HG03432 (cell line): ENCODE data around the gene C10orf143.
A peak's percentile ranks its signal among the peaks of the same experiment; 100 is the strongest.
"Not testable (repeated sequence)": the region's sequence is repeated elsewhere in the genome, so short reads cannot be mapped to it uniquely, and the experiment has no call there.

Source experiments
- ATAC-seq: cut with Tn5 transposase; IDR thresholded peaks from one replicate; pipeline ENCODE4 v1.9.1; 2021; ENCODE audit warnings: mild to moderate bottlenecking, moderate library complexity; ENCODE audit not compliant: unreplicated experiment

C10orf143 gene

GRCh38 chr10:130110246-130111112 is at the start of gene C10orf143:
Gene C10orf143, minus strand, starts transcription at chr10:130110830. Its CDS starts 58 bp downstream, at chr10:130110772.
- ATAC-seq = peak; percentile 87

- ATAC-seq = no peak
Measured at GRCh38 chr10:130159192-130159794, 48.7 kb upstream of the C10orf143 start.

GRCh38 chr10:130146042-130146441 is 35.4 kb upstream of the C10orf143 start:
- ATAC-seq = no peak

- ATAC-seq = peak; percentile 87
Measured at GRCh38 chr10:130141878-130142277, 31.2 kb upstream of the C10orf143 start.

- peak; percentile 24 for ATAC-seq
Measured at GRCh38 chr10:130141460-130141859, 30.8 kb upstream of the C10orf143 start.

GRCh38 chr10:130141038-130141437 is 30.4 kb upstream of the C10orf143 start:
- no peak for ATAC-seq

GRCh38 chr10:130140425-130140824 is 29.8 kb upstream of the C10orf143 start:
- peak; percentile 13 for ATAC-seq

GRCh38 chr10:130138479-130138866 is 27.8 kb upstream of the C10orf143 start:
- no peak for ATAC-seq

- no peak for ATAC-seq
Measured at GRCh38 chr10:130137659-130138478, 27.2 kb upstream of the C10orf143 start.

- no peak for ATAC-seq
Measured at GRCh38 chr10:130137090-130137448, 26.4 kb upstream of the C10orf143 start.

- peak; percentile 87 for ATAC-seq
Measured at GRCh38 chr10:130136226-130137089, 25.8 kb upstream of the C10orf143 start, which contains the start of gene GLRX3. Gene GLRX3, plus strand, starts transcription at chr10:130136391. Its CDS starts 30 bp downstream, at chr10:130136421.

- ATAC-seq = peak; percentile 26
Measured at GRCh38 chr10:130135676-130136225, 25.1 kb upstream of the C10orf143 start.

GRCh38 chr10:130128922-130129321 is 18.3 kb upstream of the C10orf143 start:
- ATAC-seq = no peak

- ATAC-seq = no peak
Measured at GRCh38 chr10:130128062-130128781, 17.6 kb upstream of the C10orf143 start.

GRCh38 chr10:130127364-130128061 is 16.9 kb upstream of the C10orf143 start:
- peak; percentile 98 for ATAC-seq

GRCh38 chr10:130121486-130122079 is 11.0 kb upstream of the C10orf143 start:
- ATAC-seq = no peak

- not testable (repeated sequence) for ATAC-seq
Measured at GRCh38 chr10:130117535-130117934, 6.9 kb upstream of the C10orf143 start.

GRCh38 chr10:130116942-130117341 is 6.3 kb upstream of the C10orf143 start:
- ATAC-seq = not testable (repeated sequence)
